NCI-H345 (cell line): Measurements from ENCODE around the gene SLC9A2.

Experiments used
- DNase-seq: peaks from one replicate; lab custom pipeline; 2025; lab: John Stamatoyannopoulos, UW

The SLC9A2 gene

GRCh38 chr2:102618452-102619413 is 620 bp upstream of the SLC9A2 start:
- no peak for DNase-seq

- DNase-seq, result peak; percentile 82
Observed at GRCh38 chr2:102620332-102620731, 979 bp downstream of the SLC9A2 start.

DNA sequence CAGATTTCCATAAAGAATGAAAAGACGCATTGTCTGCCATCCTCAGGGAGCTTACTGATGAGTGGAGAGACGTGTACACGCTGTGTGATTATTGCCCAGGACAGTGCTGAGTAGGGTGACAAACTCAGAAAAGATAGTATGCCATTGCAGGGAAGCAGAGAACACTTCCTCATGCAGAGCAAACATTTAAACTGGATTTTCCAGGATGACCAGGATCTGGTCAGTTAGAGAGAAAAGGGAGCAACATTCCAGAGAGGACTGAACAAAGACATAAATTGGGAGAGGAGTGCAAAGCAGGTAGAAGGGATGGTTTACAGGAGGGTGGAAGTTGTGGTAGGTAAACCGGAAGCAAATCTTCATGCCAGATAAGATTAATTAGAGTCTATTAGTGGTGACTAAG is 2.3 kb downstream of the SLC9A2 start:
- DNase-seq, result no peak

GRCh38 chr2:102622646-102623045 is 3.3 kb downstream of the SLC9A2 start:
- DNase-seq, result no peak

DNA sequence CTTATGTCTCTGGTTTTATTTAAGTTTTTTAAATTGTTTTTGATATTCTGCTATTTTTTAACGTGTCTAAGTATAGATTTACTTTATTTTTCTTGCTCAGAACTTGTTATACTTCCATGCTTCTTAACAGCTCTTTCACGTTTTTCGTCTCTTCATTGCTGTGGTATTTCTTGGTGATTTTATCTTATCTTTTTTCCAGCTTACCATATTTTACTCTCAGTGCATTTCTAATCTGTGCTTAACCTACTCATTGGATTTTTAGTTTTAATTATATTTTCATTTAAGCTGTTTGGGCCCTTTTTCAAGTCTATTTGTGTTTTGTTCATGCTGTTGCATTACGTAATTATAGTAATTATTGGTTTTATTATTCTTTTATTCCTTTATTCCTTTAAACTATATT is 11.1 kb downstream of the SLC9A2 start:
- DNase-seq, result no peak

DNA sequence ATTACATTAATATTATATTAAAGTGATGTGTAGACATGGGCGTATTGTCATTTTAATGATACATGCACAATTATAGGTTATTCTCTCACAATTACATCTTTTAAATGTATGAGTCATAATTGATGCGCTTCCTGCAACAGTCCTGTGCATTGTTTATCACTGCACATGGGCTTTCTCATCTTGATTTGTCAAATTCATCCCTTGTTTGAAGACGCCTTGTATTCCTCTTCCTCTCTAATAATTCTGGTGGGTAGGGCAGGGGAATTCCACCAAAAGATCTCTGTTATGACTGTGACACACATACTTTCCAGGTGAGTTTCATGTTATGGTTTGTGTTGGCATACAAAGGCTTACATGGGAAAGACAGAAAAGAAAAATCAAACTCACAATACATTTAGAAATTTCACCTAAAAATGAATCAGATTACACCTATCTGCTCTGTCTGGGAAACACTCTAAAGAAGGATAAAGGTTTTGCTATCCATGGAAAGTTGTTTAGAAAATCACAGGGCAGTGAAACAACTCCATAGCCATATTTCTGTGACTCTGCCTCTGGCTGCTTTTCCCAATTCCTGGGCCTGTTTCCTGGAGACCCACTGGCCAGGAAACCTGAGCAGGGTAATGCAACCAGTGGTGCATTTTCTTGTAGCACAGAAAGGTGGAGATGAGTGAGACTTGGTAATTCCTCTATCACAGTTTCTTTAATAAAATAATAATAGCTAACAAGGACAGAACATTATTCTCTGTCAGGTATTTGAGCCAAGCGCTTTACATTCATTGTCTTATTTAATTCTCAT is 13.2 kb downstream of the SLC9A2 start:
- no peak for DNase-seq

DNA sequence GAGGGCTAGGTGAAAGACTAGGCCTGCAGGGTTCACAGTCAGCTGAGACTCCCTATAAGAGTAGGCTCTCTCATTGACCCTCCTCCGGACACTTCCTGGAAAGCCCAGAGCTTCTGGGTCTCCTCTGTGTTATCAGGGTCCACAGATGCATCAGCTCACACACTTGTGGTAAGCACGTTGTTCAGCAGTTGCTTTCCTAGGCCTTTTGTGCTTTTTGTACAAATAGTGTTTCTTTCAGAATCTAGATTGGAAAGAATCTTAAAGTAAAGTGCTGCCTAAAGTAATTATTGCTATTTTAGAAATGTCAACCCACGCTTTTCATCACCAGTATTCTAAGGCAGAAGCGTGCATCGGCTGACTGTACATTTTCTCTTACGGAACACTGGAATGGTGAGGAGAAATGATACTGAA is 15.5 kb downstream of the SLC9A2 start:
- no peak for DNase-seq

- no peak for DNase-seq
Observed at GRCh38 chr2:102635317-102635716, 16.0 kb downstream of the SLC9A2 start.

DNA sequence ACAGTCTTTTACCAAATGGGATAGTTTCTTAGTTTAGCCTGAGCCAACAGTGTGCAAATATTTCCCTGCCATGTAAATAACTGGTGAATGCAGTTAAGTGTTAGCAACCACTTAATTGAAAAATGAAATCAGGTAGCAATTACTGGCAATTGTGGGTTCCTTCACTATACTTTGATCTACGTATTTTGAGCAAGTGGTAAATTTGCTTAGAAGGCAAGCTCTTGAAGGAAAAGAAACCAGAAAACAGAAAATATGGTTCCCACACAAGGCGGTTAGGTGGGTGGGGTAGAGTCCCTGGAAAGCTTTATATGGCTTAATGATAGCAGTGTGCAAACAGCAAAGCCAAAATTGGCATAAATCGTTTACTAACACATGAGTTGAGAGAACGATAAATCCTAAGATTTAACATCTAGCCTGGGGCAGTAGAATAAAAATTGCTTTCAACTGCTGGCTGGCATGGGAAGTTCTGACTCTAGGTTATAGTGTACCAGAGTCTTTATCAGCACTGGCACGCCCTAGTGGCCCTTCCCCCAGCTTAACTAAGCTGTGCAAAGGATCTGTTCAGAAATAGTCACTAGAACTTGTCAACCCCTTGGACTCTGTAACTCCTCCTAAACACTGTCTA is 17.0 kb downstream of the SLC9A2 start:
- no peak for DNase-seq

DNA sequence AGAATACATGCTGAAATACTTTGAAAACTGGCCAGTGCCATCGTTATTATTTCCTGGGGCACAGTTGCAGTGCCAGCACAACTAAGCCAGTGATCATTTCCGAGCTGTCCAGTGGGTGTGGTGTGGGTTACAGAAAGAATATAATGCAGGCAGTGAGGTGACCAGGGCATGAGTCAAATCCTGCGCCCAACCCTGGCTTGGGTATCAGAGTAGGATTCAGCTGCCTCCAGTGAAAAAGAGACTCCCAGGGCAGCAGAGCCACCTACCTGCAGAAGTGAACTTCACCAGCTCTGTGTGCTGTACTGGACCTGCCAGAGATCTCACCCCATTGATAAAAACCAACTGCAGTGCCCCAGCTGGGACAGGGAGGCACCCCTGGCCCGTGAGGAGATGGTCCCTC is 18.0 kb downstream of the SLC9A2 start:
- no peak for DNase-seq

- no peak for DNase-seq
Observed at GRCh38 chr2:102639429-102639828, 20.1 kb downstream of the SLC9A2 start.

- DNase-seq, result no peak
Observed at GRCh38 chr2:102652126-102652525, 32.8 kb downstream of the SLC9A2 start.

DNA sequence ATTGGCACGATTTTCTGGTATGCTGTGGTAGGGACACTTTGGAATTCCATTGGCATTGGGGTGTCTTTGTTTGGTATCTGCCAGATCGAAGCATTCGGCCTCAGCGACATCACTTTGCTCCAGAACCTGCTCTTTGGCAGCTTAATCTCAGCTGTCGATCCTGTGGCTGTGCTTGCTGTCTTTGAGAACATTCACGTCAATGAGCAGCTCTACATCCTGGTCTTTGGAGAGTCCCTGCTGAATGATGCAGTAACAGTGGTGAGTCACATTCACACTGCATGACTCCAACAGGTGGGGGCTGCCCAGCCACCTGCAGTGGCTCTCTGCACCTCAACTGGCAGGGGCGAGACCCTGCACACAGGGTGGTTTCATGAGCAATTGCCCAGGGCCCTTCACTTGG is 38.4 kb downstream of the SLC9A2 start:
- no peak for DNase-seq

DNA sequence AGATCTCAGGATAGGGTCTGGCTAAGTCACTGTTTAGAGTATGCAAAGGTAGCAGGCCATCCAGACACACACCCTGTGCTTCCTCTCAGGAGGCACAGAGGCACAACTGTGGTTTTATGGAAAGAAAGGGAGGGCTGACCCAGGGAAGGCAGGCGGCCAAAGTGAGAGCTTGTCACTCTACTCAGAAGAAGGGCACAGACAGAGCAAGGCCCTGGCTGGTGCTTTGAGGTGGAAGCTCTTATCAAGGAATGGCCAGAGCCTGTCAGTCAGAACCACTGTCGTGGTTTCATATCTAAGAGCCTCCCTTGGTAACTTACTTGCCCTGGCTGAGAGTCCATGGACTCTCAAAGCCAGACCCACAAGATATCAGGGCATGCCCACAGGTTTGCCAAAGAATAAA is 40.7 kb downstream of the SLC9A2 start:
- no peak for DNase-seq

DNA sequence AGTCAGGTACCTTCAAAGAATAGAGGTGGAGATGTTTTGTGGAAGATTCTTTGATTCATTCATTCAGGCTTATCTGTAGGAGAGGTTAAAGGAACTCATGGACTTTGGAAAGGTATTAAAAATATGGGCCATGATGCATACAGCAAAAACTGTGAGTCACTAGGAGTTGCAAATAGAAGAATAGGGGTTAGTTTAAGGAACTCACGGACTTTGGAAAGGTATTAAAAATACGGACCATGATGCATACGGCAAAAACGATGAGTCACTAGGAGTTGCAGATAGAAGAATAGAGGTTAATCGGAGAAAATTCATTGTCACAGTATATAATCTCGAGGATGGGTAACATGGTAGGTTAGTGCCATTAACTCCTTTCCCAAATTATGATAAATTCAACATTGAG is 41.2 kb downstream of the SLC9A2 start:
- no peak for DNase-seq

GRCh38 chr2:102661846-102662245 is 42.5 kb downstream of the SLC9A2 start:
- no peak for DNase-seq

DNA sequence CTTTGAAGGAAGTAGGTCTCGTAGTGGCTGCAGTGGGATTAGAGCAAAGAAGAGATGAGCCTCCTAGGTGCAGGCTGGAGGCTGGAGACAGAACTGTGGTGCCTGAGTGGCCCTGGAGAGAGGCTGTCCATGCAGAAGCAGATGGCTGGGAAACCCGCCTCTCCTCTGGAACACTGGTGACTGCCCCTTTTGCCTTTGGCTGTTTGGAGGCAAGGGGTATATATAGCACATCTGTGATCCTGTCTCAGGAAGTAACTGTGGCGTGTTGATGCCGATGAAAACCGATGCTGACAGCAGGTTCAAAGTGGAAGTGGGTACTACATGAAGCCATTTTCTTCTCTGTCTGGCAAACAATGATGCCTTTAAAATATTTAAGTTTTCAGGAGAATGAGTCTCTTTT is 43.5 kb downstream of the SLC9A2 start:
- DNase-seq, result no peak

- no peak for DNase-seq
Observed at GRCh38 chr2:102663381-102663780, 44.0 kb downstream of the SLC9A2 start.

DNA sequence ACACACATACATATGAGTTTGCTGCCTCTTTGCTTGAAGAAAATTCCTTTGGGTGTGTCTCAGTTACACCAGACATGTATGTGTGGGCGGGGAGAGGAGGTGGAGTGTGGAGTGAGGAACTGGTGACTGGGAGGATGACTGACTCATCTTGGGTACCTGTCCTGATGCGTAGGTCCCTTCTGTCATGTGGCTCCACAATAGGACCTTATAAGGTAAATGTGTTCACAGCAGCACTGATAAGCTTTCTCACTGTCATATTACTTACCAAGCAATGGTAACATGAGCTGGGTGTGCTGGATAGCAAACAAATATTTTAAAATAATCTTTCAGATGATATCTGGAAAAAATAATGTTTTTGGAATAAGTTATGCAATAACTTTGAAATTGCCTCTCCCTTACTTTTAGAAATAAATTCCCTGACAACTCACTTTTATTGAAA is 45.1 kb downstream of the SLC9A2 start:
- no peak for DNase-seq

GRCh38 chr2:102667072-102667471 is 47.7 kb downstream of the SLC9A2 start:
- no peak for DNase-seq

- no peak for DNase-seq
Observed at GRCh38 chr2:102668171-102668570, 48.8 kb downstream of the SLC9A2 start.

DNA sequence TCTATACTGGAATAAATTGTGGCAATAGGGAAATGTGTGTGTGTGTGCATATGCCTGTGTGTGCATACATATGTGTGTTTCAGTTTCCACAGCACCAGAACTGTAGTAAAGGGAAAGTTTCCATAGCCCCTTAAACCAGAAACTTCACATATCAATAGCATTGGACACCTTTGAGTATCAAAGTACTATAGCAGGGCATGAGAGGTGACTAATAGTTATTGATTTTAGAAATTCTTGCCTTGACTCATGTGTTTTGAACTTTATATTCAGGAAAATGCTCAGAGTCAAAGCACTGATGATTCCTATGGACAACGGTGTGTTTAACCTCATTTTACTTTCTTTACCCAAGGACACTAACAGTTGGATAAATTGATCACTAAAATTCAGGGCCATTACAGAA is 50.0 kb downstream of the SLC9A2 start:
- DNase-seq, result no peak
